Ureter (tissue), 1 donor: Measurements from ENCODE around the gene INTS1. TPM values are rescaled to one million over a fixed set of nuclear protein-coding genes. Genes with fewer than 3 reads are reported as not detected.

Experiments used
- DNase-seq: peaks from one replicate; pipeline ENCODE4 v3.0.0-alpha.2; 2020; ENCODE audit warnings: low spot score
- total RNA-seq: library from RNA; stranded (reverse); gene quantifications from one replicate; pipeline ENCODE4 v1.2.4, GENCODE V29; 2023
- donor health status: DM: yes; HTN: yes; CAD: no.

The INTS1 gene, protein sequence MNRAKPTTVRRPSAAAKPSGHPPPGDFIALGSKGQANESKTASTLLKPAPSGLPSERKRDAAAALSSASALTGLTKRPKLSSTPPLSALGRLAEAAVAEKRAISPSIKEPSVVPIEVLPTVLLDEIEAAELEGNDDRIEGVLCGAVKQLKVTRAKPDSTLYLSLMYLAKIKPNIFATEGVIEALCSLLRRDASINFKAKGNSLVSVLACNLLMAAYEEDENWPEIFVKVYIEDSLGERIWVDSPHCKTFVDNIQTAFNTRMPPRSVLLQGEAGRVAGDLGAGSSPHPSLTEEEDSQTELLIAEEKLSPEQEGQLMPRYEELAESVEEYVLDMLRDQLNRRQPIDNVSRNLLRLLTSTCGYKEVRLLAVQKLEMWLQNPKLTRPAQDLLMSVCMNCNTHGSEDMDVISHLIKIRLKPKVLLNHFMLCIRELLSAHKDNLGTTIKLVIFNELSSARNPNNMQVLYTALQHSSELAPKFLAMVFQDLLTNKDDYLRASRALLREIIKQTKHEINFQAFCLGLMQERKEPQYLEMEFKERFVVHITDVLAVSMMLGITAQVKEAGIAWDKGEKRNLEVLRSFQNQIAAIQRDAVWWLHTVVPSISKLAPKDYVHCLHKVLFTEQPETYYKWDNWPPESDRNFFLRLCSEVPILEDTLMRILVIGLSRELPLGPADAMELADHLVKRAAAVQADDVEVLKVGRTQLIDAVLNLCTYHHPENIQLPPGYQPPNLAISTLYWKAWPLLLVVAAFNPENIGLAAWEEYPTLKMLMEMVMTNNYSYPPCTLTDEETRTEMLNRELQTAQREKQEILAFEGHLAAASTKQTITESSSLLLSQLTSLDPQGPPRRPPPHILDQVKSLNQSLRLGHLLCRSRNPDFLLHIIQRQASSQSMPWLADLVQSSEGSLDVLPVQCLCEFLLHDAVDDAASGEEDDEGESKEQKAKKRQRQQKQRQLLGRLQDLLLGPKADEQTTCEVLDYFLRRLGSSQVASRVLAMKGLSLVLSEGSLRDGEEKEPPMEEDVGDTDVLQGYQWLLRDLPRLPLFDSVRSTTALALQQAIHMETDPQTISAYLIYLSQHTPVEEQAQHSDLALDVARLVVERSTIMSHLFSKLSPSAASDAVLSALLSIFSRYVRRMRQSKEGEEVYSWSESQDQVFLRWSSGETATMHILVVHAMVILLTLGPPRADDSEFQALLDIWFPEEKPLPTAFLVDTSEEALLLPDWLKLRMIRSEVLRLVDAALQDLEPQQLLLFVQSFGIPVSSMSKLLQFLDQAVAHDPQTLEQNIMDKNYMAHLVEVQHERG (N-terminal part only)
- total RNA-seq: 97.5 TPM

DNA sequence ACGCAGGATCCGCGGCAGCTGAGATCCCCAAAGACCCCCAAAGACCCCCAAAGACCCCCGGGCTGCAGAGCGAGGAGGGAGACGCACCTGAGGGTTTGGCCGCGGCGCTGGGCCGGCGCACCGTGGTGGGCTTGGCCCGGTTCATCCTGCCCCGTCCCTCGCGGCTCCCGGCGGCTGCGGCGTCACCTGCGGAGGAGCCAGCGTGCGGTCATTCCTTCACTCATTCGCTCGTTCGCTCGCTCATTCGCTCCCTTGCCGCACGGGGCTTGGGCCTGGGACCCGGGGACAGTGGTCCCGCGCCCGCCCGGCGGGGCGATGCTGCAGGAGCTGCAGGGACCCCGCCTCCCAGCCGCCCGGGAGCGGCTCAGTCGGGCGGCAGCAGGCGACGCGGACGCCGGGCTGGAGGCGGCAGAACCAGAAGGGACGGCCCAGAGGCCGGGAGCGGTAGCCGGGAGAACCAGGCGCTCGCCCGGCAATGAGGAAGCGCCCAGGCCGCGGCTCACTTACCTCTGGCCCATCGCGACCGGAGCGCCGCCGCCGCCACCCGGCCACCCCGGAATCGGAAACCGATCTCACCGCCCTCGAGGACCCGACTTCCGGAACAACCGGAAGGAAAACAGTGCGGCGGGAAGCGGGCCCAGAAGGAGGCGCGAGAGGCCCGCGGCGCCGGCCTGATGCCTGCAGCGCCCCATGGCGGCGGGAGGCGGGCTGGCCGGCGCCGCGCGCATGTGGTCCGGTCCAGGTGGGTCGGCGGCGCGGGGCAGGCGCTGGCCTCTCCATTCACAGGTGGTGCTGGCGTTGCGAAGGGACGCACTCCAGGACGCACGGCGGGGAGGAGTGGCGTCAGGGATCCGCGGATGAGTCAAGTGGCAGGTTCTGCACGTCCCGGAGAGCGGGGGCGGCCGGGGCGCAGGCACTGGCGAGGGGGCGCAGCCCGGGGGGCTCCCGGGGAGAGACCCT lies at the start of gene INTS1:
Gene INTS1 (minus strand): TSS at position 574 of the 960 bp plus-strand sequence. CDS start 429 bp downstream, at position 145.
- DNase-seq: peak; percentile 94

DNA sequence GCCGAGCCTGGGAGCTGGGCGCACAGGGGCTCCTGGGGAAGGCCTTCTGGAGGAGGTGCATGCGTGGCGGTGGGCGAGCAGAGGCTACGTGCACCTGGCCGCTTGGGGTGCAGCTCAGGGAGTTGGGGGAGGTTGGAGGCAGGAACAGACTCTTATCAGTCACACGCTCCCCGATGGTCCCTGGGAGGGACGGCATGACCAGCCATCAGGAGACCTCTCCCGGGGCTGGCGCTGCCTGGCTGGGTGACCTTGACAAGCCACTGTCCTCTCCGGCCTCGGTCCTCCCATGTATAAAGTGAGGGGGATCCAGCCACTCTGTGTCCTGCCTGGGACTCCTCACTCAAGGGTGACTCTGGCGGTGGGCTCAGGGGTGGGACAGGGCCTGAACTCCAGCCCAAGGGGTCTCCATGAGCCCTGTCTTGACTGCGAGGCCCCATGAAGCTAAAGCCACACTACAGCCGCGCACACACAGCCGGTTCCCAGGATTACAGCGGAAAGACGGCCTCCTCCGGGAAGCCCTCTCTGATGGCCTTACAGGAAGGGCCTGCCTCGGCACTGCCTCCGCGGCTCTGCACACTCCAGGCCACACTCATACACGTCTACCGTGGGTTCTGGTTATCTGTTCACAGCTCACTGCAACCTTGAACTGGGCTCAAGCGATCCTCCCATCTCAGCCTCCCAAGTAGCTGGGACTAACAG lies 49.5 kb upstream of the INTS1 start:
- DNase-seq: no peak

DNA sequence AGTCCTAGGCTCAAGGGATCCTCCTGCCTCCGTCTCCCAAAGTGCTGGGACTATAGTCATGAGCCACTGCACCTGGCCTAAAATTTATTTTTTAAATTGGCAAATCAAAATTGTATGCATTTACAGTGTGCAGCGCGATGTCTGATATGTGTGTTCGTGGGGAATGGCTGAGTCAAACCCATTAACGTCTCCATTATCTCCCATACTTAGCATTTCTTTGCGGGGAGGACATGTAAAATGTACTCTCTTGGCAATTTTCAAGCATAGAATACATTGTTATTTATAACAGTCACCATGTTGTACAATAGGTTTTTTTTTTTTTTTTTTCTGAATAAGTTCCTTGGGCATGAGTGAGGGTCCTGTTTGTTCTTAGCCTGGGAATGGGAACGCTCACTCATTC lies 48.0 kb upstream of the INTS1 start:
- no peak for DNase-seq

DNA sequence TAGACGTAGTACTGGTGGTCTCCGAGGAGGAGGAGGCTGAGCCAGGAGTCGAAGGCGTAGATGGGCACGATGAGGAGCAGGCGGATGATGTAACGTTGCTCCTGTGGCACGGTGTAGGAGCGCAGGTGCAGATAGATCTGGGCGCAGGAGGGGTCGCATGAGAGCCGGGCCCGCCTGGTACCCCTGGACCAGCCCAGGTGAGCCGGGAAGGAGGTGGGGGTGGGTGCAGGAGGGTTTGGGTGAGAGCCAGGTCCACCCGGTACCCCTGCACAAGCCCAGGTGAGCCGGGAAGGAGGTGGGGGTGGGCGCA lies 46.6 kb upstream of the INTS1 start:
- DNase-seq: no peak

DNA sequence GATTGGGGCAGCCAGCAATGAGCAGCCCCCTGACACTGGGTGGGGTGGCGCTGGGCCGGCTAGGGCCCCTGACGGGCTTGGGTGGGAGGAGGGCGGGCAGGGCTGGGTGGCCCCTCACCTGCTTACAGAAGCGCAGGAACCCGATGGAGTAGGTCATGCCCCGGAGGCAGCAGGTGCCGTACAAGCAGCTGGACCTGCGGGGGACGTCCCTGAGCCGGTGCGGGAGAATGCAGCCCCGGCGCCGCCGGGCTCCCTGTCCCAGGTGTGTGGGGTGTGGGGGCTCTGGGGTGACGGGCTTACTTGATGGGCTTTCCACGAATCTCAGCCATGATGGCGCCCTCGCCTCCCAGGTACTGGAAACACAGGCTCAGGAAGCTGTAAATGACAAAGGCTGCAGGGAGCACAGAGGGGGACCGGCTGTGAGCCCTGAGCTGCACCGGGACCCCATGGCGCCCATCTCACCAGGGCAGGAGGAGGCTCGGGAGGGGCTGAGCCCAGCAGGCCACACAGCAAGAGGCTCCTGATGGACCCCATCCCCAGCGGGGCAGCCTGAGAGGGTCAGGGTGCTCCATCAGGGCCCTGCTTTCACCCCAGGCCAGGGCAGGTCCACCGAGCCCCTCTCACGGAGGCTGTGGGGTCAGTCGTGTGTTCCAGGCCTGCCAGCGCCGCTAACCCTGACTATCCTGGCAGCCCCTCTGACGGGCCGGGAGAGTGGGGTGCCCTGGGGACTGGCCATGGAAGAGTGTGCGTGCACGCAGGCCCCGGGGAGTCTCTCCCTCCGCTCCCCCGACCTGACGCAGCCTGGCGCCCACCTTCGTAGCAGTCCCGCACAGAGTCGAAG lies 46.0 kb upstream of the INTS1 start:
- no peak for DNase-seq

DNA sequence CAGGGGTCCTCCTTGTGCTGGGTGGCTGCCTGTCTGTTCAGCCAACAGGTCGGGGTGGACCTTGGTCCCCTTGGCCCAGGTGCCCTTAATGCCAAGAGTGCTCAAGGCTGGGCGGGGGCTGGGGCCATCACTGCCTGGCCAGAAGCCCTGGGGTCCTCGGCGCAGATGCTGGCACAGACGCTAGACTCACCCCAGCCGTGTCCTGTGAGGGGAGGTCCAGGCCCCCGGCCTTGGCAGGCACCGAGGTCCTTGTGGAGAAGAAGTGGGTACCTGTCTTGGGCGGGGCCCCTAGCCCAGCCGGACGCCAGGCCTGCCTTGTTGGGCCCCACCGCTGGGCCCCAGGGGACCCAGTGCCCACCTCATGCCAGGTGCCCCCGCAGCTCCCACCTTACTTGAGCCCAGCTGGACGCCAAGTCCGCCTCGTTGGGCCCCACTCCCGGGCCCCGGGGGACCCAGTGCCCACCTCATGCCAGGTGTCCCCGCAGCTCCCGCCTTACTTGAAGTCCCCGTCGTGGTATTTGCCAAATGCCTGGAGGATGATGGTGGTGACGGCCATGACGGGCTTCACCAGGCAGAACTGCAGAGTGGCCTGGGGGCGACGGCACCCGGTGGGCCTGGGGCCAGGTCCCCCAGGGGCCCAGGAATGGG lies 45.3 kb upstream of the INTS1 start:
- DNase-seq: no peak

DNA sequence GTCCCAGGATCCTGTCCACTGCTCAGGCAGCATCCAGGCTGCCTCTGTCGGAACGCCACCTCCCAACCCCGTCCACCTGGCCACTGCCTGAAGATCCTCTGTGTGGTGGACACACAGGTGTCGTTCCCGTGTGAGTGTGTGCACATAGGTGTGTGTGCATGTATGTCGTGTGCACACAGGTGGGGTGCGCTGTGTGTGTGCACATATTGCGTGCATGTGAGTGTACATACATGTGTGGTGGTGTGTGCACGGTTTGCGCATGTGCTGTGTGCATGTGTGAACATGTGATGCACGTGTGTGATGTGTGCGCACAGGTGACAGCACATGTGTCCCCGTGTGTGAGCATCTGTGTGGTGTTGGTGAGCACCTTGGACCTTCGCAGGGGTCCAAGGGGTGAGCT lies 44.8 kb upstream of the INTS1 start:
- no peak for DNase-seq

DNA sequence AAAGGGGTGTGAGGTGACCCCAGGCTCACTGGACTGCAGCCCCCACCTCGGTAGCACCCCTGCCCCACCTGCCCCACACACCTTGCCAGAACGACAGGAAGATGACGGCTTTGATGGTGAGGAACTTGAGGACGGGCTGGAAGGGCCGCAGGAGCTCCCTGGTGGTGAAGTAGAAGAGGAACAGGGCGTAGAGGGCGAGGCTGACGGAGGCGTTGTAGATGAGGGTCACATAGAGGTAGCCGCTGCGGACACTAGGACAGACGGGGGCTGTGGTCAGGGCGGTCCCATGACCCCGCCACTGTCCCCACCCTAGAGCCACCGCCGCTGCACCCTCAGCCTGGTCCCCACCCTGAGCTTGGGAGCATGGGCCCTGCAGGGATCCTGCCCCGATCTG lies 44.2 kb upstream of the INTS1 start:
- no peak for DNase-seq

DNA sequence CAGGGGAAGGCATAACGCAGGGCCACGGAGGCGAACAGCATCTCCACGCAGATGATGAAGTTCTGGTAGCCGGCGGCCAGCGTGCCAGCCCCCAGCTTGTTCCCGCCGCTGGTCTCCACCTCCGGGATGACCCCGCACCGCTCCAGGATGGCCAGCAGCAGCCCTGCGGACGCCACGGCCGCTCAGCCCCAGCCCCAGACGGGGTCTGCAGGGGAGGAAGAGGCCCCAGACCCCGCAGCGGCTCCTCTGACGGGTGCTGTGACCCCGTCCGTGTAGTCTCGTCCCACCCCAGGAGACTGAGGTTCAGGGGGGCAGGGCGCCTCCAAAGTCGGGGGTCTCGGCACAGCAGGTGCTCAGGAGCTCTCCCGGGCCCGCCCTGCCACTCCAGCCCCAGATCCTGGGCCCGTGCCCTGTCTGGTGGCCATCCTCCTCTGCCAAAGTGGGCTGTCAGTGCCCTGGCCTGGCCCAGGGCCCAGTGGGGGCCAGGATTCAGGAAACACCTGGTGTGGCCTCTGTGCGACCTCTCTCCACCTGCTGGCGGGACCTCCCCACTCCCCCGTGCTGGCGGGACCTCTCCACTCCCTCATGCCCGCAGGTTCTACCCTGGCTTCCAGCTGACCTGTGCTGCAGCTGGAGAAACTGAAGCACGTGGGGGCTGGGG lies 43.7 kb upstream of the INTS1 start:
- no peak for DNase-seq

DNA sequence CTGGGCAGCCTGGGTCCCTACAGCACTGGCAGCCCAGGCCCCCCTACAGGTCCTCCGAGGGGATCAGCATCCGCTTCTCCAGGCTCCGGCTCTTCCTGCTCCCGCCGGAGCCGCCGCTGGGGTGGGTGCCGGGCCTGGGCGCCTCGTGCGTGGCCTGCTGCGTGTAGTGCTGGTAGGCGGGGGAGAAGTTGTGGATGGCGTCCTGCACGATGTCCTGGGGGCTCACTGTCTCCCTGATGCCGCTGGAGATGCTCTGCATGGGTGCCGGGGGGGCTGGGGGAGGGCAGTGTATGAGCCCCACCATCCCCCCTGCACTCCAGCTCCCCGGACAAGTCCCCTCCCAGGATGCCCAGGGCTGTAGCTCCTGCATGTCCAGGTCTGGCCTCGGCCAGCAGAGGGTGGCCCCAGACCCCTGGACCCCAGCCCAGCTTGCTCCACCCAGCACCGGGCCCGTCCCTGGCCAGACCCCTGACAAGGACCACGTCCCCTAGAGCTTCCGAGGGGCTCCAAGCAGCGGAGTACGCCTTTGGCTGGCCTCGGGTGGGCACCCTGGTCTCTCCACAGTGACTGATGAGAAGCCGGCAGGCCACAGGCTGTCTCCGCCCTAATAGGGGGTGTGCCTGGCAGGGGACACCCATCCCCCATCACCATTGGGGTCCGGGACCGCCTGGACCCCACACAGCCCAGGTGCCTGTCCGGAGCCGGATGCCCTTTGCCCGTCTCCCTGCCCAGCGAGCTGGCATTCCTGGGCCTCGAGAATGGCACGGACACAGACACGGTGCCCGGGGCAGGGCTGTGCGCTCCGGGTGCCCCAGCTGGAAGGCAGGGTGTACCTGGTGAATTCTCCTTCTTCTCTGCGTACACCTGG lies 43.0 kb upstream of the INTS1 start:
- no peak for DNase-seq

DNA sequence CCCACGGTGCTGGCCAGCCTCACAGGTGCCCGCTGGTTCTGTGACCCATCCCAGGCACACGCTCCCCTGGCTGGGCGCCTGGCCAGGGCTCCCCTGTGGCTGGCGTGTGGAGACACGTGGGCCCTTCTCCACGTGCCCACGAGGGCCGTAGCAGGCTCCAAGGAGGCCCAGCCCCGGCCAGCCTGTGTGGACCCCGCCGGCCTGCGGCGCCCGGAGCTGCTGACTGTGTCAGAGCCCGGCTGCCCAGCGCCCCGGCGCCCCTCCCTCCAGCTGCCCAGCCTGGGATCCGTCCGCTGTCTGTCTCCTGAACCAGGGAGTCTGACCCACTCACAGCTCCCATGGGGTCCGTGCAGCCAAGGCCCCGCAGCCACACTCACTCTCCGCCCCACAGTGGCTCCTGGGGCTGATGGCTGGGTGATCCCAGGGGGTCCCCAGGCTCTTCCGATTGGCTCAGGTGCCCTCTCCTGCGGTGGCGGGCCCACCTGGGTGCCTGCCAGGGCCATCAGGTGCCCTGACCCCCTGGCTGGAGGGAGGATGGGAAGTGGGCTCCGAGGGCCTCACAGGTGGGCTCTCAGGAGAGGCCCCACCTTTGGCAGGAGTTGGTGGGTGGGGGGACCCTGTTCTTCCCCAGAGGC lies 42.2 kb upstream of the INTS1 start:
- no peak for DNase-seq

DNA sequence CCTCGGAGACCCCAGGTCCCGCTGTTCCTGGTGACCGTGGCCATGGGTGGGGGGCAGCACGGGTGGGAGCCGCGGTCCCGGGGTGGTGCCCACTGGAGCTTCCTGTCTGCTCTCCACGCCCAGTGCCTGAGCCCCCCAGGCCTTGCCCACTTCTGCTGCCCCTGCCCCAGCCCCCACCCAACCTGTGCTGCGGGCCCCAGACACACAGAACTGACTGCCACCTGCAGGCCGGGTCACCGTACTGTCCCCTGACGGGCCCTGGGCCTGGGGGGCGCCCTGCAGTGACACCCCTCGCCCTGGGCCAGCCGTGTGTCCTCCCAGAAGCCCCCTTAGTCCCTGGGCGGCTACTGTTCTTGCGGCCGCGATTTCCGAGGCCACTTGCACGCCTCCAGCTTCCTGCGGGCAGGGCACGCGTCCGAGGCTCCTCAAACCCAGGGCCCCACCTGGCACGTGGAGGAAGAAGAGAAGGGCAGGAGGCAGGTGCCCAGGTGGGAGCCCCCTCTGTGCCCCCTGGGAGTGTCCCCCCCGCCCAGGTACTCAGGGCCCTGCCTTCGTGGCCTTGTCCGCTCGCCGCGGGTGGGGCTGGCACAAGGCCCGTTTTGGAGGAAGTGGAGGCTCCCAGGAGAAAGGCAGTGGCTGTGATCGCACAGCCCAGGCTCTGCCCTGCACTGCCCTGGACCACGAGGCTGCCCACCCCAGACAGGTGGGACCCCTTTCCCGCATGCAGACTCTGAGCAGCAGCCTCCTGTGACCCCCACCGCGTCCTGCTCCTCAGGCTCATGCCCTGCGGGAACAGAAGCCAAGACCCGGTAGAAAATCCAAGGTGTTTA lies 41.4 kb upstream of the INTS1 start:
- no peak for DNase-seq

DNA sequence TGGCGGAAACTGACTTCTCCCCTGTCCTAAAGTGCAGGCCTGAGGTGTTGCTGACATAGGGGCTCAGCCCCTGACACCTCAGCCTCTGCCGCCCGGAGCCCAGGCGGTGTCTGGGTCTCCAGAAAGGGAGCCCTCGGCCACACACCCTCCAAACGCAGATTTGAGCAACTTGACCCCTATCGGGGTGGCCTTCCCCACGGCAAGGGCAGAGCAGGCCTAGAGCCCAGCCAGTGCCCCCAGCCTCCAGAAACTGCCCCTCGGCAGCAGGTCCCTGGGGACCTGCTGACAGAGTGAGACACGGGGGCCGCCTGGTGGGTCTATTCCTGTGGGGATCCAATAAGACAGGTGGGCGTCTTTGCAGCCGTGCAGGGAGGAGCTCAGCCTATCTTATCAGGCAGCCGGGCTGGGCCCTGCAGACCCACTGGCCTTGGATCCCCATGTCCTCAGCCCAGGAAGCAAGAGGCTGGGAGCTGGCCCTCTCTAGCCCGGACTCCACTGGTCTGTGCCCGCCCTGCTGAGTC lies 40.8 kb upstream of the INTS1 start:
- no peak for DNase-seq

DNA sequence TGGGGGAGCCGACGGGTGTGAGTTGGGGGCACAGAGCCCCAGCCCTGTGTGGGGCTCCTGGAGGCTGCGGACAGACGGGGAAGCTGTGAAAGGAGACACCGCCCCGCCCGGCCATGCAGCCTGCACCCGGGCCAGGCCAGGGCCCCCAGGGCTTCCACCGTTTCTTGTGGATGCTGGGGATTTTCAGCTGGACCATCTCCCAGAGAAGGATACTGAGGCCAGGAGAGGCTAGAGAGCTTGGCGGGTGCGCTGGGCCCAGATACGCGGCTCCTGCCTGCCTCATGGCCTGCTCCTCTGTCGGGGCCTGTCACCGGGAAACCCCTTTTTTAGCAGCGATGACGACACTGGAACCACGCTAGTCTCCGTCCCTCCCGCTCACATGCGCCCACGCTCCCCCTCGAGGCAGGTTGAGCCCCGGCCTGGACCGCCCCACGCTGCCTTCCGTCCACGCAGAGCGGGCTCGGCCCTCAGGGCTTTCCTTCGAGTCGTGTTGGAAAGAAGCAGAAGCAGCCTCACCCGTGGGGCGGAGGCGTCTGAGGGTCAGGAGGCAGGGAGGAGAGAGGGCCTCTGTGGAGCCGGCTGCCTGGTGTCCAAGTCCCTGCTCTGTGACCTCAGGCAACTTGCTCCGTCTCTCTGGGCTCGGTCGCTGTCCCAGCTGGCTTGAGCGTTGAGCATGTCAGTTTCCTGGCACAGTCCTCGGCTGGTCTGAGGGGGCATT lies 40.1 kb upstream of the INTS1 start:
- no peak for DNase-seq

DNA sequence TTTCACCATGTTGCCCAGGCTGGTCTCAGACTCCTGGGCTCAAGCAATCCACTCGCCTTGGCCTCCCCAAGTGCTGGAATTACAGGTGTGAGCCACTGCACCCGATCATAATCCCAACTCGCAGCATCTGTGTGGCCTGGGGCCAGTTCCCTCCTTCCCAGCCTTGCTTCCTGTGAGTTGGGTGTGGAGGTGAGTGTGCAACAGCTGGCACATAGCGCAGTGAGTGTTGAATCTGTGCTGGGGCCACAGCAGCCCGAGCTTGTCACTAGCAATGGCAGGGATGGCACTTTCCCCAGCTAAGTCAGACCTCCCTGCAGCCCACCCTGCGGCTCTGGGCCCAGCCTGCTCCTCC lies 39.6 kb upstream of the INTS1 start:
- DNase-seq: no peak
